Measurements from ENCODE around the gene DNMT3A. TPM values are rescaled to one million over a fixed set of nuclear protein-coding genes. Genes with fewer than 3 reads are reported as not detected.

DNMT3A gene
- total and polyA plus RNA-seq, 8 donors, result 3.4 to 47.4 (median 15.8) TPM

- H3K4me1 ChIP-seq, result peaks cover 0 to 8% (median 4%) of the 10 kb centered on the region in 4 donors
- 58 to 67% (median 61%) methylated on average over 12 of the region's 12 CpGs for WGBS, 5 donors
- H3K36me3 ChIP-seq, result no peaks in the 10 kb centered on the region
- no peaks in the 10 kb centered on the region for H3K9me3 ChIP-seq
- no peak overlapping the region for H3K4me3 ChIP-seq
- no peak for DNase-seq
- intact Hi-C loops (cut with DNase I; ENCODE audit: low total_unique reads), result no loop called here
- no peak overlapping the region for H3K27ac ChIP-seq
- no peaks in the 10 kb centered on the region for H3K27me3 ChIP-seq
- TF ChIP-seq POLR2AphosphoS5 (IDR thresholded peaks at IDR 0.05), result no peak
- no peak for TF ChIP-seq CTCF (IDR thresholded peaks at IDR 0.05)
- no peak for TF ChIP-seq POLR2A (IDR thresholded peaks at IDR 0.05)
- no peak for TF ChIP-seq EP300 (IDR thresholded peaks at IDR 0.05)
Measured at GRCh38 chr2:25197336-25198208, 144.2 kb downstream of the DNMT3A start.

- Histone ChIP-seq H3K9me3 (no peaks in the 10 kb centered on the region), H3K27ac (no peak overlapping the region), H3K4me1 (peaks cover 0 to 8% (median 4%) of the 10 kb centered on the region in 4 donors), H3K4me3 (no peak overlapping the region), H3K36me3 (no peaks in the 10 kb centered on the region), H3K27me3 (no peaks in the 10 kb centered on the region)
- intact Hi-C loops (cut with DNase I; ENCODE audit: low total_unique reads), result no loop called here
- TF ChIP-seq POLR2AphosphoS5 (IDR thresholded peaks at IDR 0.05), result no peak
- no peak for TF ChIP-seq CTCF (IDR thresholded peaks at IDR 0.05)
- TF ChIP-seq POLR2A (IDR thresholded peaks at IDR 0.05), result no peak
- TF ChIP-seq EP300 (IDR thresholded peaks at IDR 0.05), result no peak
- no peak for DNase-seq
- 74 to 83% (median 77%) methylated on average over 9 of the region's 9 CpGs for WGBS, 5 donors
Measured at GRCh38 chr2:25194576-25195122, 147.1 kb downstream of the DNMT3A start.

GRCh38 chr2:25190536-25190935 lies 151.2 kb downstream of the DNMT3A start:
- H3K36me3 ChIP-seq, result no peaks in the 10 kb centered on the region
- H3K9me3 ChIP-seq, result no peaks in the 10 kb centered on the region
- DNase-seq, result no peak
- WGBS, 5 donors, result 43 to 65% (median 47%) methylated on average over 5 of the region's 5 CpGs
- no peak for TF ChIP-seq POLR2AphosphoS5 (IDR thresholded peaks at IDR 0.05)
- no peak for TF ChIP-seq CTCF (IDR thresholded peaks at IDR 0.05)
- intact Hi-C loops (cut with DNase I; ENCODE audit: low total_unique reads), result no loop called here
- H3K4me1 ChIP-seq, result no peaks in the 10 kb centered on the region
- no peak overlapping the region for H3K27ac ChIP-seq
- H3K27me3 ChIP-seq, result no peaks in the 10 kb centered on the region
- no peak overlapping the region for H3K4me3 ChIP-seq

GRCh38 chr2:25188405-25188804 lies 153.3 kb downstream of the DNMT3A start:
- Histone ChIP-seq H3K27ac (no peak overlapping the region), H3K36me3 (no peaks in the 10 kb centered on the region), H3K27me3 (no peaks in the 10 kb centered on the region), H3K4me3 (no peak overlapping the region), H3K9me3 (no peaks in the 10 kb centered on the region), H3K4me1 (no peaks in the 10 kb centered on the region)
- TF ChIP-seq POLR2AphosphoS5 (IDR thresholded peaks at IDR 0.05), result no peak
- TF ChIP-seq EP300 (IDR thresholded peaks at IDR 0.05), result no peak
- TF ChIP-seq CTCF (IDR thresholded peaks at IDR 0.05), result no peak
- TF ChIP-seq POLR2A (IDR thresholded peaks at IDR 0.05), result no peak
- DNase-seq, result no peak
- intact Hi-C loops (cut with DNase I; ENCODE audit: low total_unique reads), result no loop called here
- WGBS, 5 donors, result 78 to 94% (median 85%) methylated on average over 4 of the region's 4 CpGs

All from stomach (tissue), 9 donors.